Activated naive CD4-positive, alpha-beta T cell treated with anti-CD3 and anti-CD28 coated beads, Interleukin-2, amount 50 U/mL, for 16 hours (primary cell): ENCODE data around the gene PCGF6.

Source experiments
- DNase-seq: peaks from one replicate; pipeline ENCODE4 v3.0.0-alpha.2; 2020

PCGF6 gene

DNA sequence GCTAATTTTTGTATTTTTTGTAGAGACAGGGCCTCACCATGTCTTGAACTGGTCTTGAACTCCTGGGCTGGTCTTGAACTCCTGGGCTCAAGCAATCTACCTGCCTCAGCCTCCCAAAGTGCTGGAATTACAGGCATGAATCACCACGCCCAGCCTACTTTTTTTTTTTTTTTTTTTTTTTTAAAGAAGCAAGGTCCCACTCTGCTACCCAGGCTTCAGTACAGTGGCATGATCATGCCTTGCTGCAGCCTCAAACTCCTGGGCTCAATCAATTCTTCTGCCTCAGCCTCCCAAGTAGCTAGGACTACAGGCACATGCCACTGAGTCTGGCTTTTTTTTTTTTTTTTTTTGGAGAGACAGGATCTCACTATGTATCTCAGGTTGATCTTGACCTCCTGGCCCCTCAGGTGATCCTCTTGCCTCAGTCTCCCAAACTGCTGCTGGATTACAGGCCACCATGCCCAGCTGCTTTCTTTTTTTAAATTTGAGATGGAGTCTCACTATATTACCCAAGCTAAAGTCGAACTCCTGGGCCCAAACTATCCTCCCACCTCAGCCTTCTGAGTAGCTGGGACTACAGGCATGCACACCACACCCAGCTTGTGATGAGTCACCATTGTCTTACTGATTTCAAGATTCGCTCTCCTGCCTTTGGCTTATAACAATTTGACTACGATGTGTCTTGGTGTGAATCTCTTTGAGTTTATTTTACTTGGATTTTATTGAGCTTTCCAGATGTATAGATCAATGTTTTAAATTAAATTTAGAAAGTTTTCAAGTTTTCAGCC, 96.2 kb downstream of the PCGF6 start:
- DNase-seq = no peak

DNA sequence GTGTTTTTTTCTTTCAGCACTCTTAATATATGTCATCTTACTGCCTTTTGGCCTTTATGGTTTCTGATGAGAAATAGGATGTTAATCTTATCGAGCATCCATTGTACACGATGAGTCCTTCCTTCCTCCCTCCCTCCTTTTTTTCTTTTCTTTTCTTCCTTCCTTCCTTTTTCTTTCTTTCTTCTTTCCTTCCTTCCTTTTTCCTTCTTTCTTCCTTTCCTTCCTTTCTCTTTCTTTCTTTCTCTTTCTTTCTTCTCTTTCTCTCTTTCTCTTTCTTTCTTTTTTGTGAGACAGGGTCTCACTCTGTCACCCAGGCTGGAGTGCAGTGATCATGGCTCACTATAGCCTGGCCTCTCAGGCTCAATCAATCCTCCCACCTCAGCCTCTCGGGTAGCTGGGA, 96.8 kb downstream of the PCGF6 start:
- no peak for DNase-seq
